Sigmoid colon (tissue), 4 donors: Measurements from ENCODE around the gene SLC27A2.

ENCODE experiments used
- EP300 ChIP-seq, 4 donors: sonication (generic); formaldehyde crosslinking; IDR thresholded peaks; one replicate each; pipeline ENCODE4 v1.6.1; 2017; ENCODE audit warnings: antibody characterized with exemption in 4 of 4
- POLR2A ChIP-seq, 2 donors: fragments of 450-650 bp; IDR thresholded peaks; one replicate each; pipeline ENCODE4 v1.6.1; 2016; ENCODE audit warnings: antibody characterized with exemption in 2 of 2, mild to moderate bottlenecking in 2 of 2, moderate library complexity in 2 of 2
- POLR2AphosphoS5 ChIP-seq, 4 donors: sonication (generic); formaldehyde crosslinking; IDR thresholded peaks; one replicate each; pipeline ENCODE4 v1.6.1; 2017; ENCODE audit warnings: antibody characterized with exemption in 4 of 4
- TF ChIP-seq, protein P1 (sequence below), 4 experiments: fragments of 450-650 bp in 3 of 4; fragments of 200-600 bp in 1 of 4; IDR thresholded peaks; one replicate each; pipeline ENCODE4 v1.5.1; 2016 to 2019; ENCODE audit warnings: antibody characterized with exemption in 4 of 4, mild to moderate bottlenecking in 3 of 4, moderate library complexity in 2 of 4

DNA sequence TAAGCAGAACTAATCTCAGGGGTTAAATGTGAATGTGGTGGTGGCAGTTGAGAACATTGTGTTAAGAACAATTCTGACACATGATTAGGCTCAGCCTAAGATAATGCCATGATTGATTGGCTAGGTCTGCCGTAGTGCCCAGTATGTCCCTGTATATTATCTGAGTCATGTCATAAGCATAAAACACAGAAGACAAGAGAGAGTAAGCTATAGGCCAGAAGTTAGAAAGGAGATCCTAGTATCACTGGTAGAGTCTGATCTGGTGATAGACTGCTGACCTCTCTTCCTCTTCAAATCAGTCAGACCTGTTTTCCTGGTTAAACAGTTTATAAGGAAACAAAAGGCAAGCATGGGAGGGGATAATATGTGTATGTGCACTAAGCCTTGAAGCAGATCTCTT lies 32.9 kb upstream of the SLC27A2 start:
- TF ChIP-seq, protein P1, sequence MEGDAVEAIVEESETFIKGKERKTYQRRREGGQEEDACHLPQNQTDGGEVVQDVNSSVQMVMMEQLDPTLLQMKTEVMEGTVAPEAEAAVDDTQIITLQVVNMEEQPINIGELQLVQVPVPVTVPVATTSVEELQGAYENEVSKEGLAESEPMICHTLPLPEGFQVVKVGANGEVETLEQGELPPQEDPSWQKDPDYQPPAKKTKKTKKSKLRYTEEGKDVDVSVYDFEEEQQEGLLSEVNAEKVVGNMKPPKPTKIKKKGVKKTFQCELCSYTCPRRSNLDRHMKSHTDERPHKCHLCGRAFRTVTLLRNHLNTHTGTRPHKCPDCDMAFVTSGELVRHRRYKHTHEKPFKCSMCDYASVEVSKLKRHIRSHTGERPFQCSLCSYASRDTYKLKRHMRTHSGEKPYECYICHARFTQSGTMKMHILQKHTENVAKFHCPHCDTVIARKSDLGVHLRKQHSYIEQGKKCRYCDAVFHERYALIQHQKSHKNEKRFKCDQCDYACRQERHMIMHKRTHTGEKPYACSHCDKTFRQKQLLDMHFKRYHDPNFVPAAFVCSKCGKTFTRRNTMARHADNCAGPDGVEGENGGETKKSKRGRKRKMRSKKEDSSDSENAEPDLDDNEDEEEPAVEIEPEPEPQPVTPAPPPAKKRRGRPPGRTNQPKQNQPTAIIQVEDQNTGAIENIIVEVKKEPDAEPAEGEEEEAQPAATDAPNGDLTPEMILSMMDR (IDR thresholded peaks at IDR 0.05): no peak
- TF ChIP-seq POLR2A (IDR thresholded peaks at IDR 0.05): no peak
- no peak for TF ChIP-seq POLR2AphosphoS5 (IDR thresholded peaks at IDR 0.05)
- no peak for TF ChIP-seq EP300 (IDR thresholded peaks at IDR 0.05)
